CD4-positive, alpha-beta T cell treated with Interleukin-17A for 4 hours (primary cell): Measurements from ENCODE around the gene LRFN2.

ENCODE experiments used
- DNase-seq: peaks from one replicate; pipeline ENCODE4 v3.0.0-alpha.2; 2020; ENCODE audit warnings: mixed read lengths

Gene LRFN2

DNA sequence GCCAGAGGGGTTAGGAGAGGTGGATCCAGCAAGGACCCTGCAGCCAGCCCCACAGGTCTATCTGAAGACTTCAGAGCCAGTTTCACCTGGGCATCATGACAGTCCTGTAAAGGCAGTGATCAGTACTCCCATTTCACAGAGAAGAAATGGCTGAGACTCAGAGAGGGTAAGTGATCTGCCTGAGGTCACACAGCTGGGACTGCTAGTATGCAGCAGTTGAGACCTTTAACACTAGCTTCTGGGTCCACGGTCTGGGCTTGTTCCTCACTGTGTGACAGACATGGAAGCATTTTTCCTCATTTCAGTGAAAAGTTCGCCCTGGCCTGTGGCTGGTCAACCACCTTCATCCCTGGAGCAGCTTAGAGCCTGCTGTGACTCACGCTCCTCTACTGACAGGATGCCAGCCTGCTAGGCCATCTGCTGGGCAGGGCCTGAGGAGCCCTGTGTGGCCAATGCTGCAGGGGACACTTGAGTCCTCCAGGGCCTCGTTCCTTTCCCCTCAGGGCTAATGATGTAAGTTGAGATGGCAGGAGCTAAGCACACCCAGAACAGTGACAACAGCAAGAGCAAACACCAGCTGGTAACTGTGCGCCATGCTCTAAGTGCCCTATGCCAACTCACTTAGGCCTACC, 192.0 kb downstream of the LRFN2 start:
- no peak for DNase-seq

DNA sequence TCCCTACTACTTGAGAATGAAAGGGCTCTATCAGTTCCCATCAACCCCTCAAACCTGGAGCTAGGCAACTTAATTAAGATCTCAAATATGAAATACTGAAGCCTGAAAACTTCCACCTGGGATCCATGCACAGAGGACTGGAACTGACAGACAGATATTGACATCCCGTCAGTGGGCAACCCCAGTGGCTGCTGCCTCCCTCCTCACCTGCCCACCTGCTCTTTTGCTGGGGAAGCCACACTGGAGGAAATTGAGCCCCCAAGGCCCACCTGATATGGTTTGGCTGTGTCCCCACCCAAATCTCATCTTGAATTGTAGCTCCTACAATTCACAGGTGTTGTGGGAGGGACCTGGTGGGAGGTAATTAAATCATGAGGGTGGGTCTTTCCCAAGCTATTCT, 192.8 kb downstream of the LRFN2 start:
- DNase-seq: no peak

DNA sequence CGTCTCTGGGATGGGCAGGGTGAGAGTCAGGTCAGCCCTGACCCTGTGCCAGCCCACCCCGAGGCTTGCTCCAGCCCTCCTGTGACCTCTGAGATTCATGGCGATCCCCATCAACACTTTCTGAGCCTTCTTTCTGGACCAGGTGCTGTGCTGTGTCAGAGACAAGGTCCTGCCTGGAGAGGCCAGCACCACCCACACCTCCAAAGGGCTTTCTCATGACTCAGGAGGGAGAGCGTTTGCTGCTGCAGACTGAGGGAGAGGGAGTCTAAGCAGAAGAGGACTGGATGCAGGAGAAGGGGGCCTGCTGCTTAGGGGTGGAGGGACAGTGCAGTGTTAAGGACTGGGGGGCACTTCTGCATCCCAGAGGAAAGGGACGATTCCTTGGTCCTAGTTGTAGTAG, 193.5 kb downstream of the LRFN2 start:
- no peak for DNase-seq

DNA sequence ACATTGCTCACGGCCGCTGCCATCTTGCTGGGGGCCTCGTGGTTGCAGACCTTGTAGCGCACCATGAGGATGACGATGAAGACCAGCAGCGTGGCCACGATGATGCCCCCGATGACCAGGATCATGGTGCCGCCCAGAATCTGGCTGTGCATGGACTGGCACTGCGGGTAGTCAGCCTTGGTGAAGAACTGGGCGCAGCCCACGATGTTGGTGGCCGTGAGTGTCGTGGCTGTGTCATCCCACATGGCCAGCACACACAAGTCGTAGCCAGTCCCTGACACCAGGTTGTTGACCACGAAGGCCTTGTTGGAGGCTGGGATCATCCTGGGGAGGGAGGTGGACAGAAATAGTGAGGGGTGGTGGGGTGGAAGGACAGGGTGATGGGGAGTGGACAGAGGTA, 194.6 kb downstream of the LRFN2 start:
- no peak for DNase-seq

DNA sequence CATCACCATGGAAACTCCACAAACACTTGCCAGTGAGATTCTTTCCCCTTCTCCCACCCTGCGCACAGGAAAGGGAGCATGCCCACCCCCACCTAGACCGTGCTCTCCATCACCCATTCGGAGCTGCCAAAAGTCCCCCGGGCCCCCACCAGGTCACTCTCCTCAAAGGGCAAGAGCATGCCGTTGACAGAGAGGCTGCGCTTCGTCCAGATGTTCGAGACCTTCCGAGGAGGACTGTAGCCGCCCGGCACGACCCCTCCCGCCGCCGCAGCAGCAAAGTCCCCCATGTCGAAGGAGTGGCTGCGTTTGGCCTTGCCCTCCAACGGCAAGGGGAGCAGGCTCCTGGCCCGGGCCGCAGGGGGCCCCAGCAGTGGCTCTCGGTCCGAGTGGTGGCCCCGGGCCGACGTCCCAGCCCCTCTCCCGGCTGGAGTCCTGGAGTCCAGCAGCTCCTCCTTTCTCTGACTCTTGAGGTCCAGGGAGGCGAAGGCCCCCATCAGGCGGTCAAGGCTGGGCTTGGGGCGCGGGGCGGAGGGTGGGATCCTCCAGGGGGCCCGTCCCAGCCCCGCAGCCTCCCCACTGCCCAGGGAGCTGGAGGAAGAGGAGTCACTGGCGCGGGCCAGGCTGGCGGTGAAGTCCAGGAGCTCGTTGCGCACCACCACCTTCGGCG, 195.2 kb downstream of the LRFN2 start:
- DNase-seq: no peak

DNA sequence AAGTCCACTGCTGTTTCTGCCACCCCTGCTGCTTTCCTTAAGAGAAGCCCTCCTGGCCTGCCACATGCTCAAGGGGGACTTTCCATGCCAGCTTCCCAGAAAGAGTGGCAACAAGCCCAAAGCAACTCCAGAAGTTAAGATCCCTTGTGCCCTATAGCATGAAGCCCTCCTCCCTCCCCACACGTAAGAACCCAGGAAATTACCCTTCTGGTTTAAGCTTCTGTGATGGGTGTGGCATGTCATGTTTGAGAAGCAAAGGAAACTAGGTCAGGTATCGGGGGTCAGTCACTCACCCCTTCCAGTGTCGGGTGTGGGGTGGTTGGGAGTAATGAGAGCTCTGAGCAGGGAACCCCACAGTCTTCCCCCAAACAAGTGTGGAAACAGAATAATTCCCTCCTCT, 196.1 kb downstream of the LRFN2 start:
- no peak for DNase-seq

DNA sequence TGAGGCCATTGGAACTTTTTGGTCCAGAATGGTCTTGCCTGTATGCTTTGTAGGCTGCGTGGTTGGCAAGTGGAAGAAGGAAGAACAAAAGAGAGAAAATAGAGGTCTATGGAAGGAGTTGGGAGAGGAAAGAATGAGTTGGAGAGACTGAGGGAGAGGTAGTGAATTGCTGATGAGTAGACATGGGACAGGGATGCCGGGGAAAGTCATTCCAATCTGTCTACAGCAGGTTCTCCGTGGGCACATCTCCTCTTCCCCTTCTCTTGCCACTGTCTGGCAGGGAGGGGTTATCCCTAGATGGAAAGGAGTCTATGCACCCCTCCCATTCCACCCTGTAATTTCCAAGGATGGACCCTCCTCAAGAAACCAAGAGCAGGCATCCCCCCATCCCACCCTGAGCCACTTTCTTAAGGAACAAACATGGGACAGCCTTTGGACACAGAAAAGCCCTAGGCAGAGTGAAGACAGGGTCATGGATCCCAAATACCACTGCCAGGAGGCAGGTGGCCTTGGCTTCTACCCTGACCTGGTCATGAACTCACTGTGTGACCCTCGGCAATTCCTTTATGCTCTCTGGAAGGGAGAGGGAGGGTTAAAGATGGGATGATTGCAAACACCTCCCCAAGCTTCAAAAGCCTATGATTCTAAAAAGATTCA, 196.9 kb downstream of the LRFN2 start:
- no peak for DNase-seq

DNA sequence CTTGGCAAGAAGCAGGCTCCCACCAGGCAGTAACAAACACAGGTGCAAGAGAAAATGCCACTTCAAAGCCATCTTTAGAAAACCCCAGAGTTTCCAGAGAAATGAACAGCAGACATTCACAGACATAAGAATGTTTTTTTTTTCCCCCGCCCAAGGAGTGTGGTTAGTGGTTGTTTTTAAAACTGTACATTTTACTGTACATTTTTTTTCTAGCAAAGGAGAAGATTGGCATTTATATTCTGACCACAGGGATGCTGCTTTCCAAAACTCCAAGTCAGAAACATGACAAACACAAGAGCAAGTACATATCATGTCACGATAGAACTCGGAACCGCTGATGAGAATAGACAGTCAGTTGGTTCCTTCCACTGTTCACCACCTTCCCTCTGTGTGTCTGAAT, 197.9 kb downstream of the LRFN2 start:
- DNase-seq: no peak

DNA sequence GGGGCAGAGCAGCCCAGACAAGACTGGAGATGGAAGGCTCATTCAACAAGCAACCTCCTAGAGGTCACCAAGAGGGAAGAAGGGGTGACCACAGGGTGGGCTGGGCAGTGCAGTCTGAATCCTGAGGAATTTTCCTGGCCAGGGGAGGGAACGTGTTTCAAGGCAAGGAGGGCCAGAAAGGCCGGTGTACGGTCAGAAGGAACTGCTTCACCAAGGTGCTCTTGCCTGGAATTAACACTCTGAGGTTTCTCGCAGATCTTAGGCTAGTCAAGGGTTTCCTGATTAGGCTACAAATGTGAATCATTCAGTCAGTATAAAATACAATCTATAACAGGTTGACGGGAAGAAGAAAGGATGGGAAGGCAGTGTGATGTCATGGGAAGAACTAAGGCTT, 199.3 kb downstream of the LRFN2 start:
- no peak for DNase-seq

DNA sequence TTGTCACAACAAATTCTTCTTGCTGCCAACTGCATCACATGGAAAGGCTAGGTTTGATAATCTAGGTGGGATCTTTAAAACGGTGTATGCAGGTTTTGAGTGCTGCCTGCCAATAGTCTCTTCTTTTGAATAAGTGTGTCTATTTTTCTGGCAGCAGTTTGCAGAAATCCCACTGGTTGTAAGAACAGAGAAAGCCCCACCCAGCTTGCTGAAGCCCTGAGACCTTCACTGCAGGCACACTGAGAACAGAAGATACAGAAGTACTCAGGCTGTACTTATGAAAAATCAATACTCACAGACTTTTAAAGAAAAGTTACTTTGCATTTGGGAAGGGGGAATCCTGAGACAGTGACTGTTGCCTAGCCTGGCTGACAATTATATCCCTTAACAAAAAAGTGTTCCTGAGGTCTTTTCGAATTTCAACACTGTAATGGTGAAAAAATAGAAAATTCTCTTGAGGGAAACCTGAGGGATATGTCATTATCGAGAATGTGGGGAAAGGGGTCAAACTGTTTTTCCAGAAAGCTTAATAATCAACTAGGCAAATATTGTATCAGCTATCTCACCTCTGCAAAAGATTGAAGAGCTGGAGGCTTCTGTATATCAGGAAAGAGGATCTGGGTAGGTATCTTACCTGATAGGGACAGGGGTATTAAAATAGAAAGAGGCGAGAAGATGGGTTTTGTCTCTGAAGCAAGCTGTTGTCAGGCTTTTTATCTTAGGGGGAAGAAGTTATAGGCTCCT, 199.9 kb downstream of the LRFN2 start:
- DNase-seq: peak; percentile 39

DNA sequence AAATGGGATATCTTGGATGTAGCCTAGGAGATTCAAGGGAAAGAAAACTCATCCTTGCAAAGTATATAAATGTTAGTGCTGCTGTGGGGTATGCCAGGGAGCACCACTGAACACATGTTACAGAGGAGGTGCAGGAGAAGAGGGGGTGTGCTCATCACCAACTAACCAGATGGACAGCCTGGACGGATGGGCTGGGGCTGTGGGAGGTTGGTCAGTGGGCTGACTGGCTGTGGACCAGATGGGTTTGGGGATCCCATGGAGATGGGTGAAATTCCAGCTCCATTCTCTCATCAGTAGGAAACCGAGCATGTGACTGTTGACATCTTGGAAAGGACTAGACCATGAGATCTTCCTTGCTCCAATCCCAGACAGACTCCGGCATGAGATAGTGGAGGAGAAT, 201.0 kb downstream of the LRFN2 start:
- no peak for DNase-seq

DNA sequence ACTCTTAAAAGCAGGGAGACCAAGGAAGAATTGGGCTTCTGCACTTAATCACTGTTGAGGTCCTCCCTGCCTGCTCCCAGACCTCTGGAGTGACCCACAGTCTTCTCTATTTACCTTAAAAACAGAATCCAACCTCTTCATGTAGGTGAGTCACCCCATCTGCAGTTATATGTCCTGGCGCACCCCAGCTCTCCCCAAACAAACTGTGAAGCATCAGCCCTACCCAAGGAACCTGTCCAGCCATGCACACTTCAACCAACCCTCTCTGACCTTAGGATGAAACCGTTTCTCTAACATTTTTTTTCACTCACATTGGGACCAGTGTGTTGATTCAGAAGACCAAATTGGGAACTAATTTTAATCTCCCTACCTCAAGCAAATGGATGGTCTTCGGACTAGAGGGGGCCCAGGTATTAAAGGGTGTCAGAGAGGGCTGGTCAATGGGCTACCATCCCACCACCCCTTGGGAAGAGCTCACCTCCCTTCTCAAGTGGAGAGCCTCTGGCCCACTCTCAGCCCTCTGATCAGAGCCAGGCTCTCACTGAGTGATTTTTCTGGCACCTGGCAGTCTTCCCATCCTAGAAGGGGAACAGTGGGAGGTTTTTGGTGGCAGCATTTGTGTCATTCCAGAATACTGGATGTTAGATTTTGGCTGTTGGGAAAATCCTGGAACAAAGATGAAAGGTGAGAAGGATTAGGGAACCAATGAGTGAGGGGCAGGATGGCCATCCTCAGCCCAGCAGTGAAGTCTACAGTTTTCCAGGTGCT, 203.6 kb downstream of the LRFN2 start:
- DNase-seq: no peak

DNA sequence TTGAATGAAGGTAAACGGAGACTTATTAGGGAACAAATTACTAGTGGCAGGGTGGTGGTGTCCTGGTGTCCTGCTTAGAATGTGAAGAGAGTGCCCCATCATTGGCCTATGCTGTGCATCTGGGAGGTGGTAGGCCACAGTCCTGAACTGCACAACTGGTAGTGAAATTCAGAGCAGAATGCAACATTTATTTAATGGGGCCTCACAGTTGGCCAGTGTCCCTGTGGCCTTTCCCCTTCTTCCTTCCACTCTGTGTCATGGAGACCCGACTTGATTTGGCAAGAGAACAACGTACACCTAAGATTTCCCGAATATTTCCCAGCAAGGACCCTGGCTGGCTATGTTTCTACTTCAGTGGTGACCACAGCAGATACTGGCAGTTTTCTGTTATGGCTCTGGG, 206.9 kb downstream of the LRFN2 start:
- DNase-seq: no peak

DNA sequence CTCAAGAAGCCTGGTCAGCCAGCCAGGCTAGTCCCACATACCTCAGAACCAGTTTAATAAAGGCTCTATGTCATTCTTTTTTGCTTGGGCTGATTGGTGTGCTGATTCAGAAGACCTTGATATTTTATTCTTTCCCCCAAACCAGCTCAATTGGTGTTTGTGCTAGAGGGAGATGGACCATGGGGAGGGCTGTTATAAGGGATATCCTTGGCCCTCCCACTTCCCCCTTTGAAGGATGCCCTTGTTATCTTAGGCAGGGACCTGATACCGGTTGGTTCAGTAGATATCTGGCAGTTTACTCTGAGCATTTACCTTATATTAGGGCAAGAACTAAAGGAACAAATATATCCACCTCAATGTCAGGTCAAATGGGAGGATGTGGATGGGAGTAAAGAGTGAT, 207.4 kb downstream of the LRFN2 start:
- DNase-seq: no peak

DNA sequence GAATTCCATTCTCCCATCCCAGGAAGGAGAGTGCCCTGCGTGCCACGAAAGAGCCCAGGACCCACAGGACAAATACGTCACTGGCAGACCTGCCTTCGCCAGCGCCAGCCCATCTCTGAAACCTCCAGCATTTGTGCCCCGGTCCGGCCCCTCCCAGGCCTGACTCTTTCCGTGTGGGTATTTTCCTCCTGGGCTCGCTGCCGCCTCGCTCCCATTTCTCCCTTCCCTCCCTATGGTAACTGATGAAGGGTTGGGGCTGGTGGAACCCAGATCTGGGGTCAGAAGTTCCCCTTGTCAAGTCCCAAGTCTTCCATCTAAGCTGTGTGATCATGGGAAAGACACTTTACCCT, 208.5 kb downstream of the LRFN2 start:
- no peak for DNase-seq

DNA sequence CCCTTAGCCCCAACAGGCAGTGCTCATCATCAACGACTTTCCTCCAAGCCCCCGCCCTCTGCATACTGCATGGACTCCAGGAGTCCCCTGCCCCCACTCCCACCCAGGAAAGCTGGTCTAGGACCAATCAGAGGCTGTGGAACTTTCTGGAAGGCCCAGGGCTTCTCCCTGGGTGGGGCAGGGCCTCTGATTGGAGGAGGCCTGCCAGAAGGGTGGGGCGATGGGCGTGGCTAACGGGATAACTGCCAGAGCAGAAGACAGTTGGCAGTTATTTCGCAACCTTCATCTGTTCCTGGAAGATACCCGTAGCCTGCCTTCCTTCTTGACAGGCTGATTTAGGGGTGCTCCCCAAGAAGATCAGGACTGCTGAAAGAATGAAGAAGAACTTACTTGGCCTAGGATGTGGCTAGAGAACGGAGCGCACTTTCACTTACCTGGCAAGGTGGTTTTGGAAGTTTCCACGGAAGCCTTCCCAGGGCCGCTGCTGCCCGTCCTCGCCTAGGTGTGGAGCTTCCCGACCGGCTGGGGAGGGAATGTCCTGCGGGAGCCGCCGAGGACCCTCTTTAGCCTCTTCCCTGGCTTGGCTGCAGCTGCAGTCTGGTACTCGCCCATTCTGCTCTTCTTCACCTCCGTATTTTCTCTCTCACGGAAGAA, 209.0 kb downstream of the LRFN2 start:
- no peak for DNase-seq

DNA sequence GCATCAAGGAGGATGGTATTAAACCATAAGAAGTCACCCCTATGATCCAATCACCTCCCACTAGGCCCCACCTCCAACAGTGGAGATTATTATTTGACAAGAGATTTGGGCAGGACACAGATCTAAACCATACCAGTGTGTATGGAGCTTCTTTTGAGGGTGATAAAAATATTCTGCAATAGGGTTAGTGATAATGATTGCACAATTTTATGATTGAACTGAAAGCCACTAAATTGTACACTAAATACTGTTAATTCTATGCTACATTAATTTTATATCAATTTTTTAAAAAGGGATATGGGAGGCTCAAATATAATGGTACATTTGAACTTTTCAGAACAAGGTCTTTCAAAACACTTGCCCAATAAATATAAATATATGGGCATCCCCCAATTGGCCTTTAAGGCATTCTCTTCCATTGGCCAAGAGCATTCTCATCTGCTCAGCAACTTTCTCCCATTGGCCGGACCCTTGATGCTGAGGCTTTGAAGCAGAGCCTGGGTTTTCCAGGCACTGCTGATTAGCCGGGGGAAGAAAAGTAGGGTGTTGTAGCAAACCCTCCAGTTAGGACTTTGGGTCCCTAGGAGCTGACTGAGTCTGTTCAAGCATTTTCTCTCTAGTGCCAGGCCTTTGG, 209.9 kb downstream of the LRFN2 start:
- DNase-seq: no peak

DNA sequence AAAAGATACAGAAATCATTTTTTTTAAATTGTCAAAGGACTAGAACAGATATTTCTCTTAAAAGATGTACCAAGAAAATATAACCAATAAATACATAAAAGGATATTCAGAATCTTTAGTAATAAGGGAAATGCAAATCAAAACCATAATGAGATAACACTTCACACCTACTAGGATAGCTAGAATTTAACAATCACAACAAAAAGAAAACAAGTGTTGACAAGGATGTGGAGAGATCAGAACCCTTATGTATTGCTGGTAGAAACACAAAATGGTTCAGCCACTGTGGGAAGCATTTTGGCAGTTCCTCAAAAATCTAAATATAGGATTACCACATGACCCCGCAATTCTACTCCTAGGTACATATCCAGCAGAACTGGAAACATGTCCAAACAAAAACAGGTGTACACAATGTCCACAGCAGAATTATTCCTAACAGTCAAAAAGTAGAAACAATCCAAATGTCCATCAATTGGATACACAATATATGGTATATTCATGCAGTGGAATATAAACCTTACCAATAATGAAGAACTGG, 211.0 kb downstream of the LRFN2 start:
- no peak for DNase-seq

DNA sequence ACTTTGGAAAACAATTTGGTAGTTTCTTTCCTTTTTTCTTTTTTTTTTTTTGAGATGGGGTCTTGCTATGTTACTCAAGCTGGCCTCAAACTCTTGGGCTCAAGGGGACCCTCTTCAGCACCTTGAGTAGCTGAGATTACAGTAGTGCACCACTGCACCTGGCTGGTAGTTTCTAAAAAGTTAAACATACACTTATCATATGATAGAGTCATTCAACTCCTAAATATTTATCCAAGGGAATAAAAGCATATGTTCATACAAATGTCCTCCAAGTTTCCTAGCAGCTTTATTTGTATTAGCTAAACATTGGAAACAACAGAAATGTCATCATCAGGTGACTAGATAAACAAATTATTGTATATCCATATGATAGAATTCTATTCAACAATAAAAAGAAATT, 213.9 kb downstream of the LRFN2 start:
- no peak for DNase-seq

DNA sequence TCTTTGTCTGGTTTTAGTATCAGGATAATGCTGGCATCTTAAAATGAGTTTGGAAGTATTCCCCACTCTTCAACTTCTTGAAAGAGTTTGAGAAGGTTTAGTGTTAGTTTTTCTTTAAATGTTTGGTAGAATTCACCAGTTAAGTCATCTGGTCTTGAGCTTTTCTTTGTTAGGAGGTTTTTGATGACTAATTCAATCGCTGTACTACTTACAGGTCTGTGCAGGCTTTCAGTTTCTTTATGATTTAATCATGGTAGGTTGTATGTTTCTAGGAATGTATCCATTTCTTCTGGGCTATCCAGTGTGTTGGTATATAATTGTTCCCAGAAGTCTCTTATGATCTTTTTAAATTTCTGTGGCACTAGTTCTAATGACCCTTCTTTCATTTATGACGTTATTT, 215.5 kb downstream of the LRFN2 start:
- no peak for DNase-seq

DNA sequence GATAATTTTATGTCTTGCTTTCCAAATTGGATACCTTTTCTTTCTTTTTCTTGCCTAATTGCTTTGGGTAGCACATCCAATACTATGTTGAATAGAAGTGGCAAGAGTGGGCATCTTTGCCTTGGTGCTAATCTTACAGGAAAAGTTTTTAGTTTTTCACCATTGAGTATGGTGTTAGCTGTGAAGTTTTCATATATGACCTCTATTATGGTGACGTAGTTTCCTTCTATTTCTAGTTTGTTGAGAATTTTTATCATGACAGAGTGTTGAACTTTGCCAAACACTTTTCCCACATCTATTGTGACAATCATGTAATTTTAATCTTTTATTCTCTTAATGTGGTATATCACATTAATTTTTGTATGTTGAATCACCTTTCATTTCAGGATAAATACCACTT, 216.1 kb downstream of the LRFN2 start:
- DNase-seq: no peak

DNA sequence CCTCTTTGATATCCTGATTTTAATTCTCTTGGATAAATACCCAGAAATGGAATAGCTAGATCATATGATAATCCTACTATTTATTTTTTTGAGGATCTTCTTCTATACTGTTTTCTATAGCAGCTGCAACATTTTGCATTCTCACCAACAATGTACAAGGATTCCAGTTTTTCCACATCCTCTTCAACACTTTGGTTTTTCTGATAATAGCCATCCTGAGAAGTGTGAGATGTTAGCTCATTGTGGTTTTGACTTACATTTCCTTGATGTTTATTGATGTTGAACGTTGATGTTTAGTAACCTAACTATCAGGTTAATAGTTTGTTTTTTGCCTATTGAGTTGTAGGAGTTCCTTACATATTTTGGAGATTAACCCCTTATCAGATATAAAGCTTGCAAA, 217.3 kb downstream of the LRFN2 start:
- DNase-seq: no peak
